H9 (cell line): ENCODE results near the gene CLDN22. TPM values are rescaled to one million over a fixed set of nuclear protein-coding genes. Genes with fewer than 3 reads are reported as not detected.

Experiments used
- DNase-seq: peaks from one replicate; pipeline ENCODE4 v3.0.0-alpha.2; 2017
- H2AFZ ChIP-seq: one replicate; pipeline ENCODE4 v1.6.1; 2013; ENCODE audit warnings: mild to moderate bottlenecking, low read length, control low read depth, moderate library complexity
- H2AK5ac ChIP-seq: 2 replicates; pipeline ENCODE4 v1.6.1; 2013; ENCODE audit warnings: low read length, control low read depth, mixed read lengths; ENCODE audit not compliant: insufficient read length
- H2BK120ac ChIP-seq: one replicate; pipeline ENCODE4 v1.6.1; 2013; ENCODE audit warnings: low read depth, mild to moderate bottlenecking, low read length, control low read depth, inconsistent platforms; ENCODE audit not compliant: poor library complexity, severe bottlenecking
- H2BK12ac ChIP-seq: 2 replicates; pipeline ENCODE4 v1.6.1; 2013; ENCODE audit warnings: low read length, control low read depth, mixed read lengths, low read depth; ENCODE audit not compliant: insufficient read length
- H2BK15ac ChIP-seq: 2 replicates; pipeline ENCODE4 v1.6.1; 2013; ENCODE audit warnings: low read depth, low read length, control low read depth
- H2BK20ac ChIP-seq: one replicate; pipeline ENCODE4 v1.6.1; 2013; ENCODE audit warnings: low read depth, mild to moderate bottlenecking, low read length, control low read depth, inconsistent platforms; ENCODE audit not compliant: poor library complexity, severe bottlenecking
- H2BK5ac ChIP-seq: 2 replicates; pipeline ENCODE4 v1.6.1; 2013; ENCODE audit warnings: low read length, control low read depth, mixed read lengths; ENCODE audit not compliant: insufficient read length
- H3K14ac ChIP-seq: 2 replicates; pipeline ENCODE4 v1.6.1; 2013; ENCODE audit warnings: low read length, control low read depth; ENCODE audit not compliant: insufficient read depth
- H3K18ac ChIP-seq: 2 replicates; pipeline ENCODE4 v1.6.1; 2013; ENCODE audit warnings: low read depth, mild to moderate bottlenecking, mixed read lengths, low read length, control low read depth; ENCODE audit not compliant: insufficient read length
- H3K23ac ChIP-seq: 2 replicates; pipeline ENCODE4 v1.6.1; 2013; ENCODE audit warnings: low read length, control low read depth, mixed read lengths, low read depth; ENCODE audit not compliant: insufficient read length
- H3K23me2 ChIP-seq: 2 replicates; pipeline ENCODE4 v1.6.1; 2013; ENCODE audit warnings: low read depth, mild to moderate bottlenecking, mixed read lengths, low read length, control low read depth; ENCODE audit not compliant: insufficient read length, poor library complexity, severe bottlenecking
- H3K27ac ChIP-seq: 2 replicates; pipeline ENCODE4 v1.5.1; 2013; ENCODE audit warnings: low read length, control low read depth, mixed read lengths, low read depth; ENCODE audit not compliant: insufficient read length
- H3K27me3 ChIP-seq: 2 replicates; pipeline ENCODE4 v1.6.1; 2013; ENCODE audit warnings: low read length, control low read depth, inconsistent platforms; ENCODE audit not compliant: insufficient read depth
- H3K4ac ChIP-seq: 2 replicates; pipeline ENCODE4 v1.6.1; 2013; ENCODE audit warnings: low read depth, mild to moderate bottlenecking, control low read depth, inconsistent platforms, low read length, moderate library complexity
- H3K4me1 ChIP-seq: 2 replicates; pipeline ENCODE4 v1.6.1; 2013; ENCODE audit warnings: low read length, control low read depth, inconsistent platforms; ENCODE audit not compliant: insufficient read depth
- H3K4me2 ChIP-seq: 2 replicates; pipeline ENCODE4 v1.6.1; 2013; ENCODE audit warnings: low read length, control low read depth, mixed read lengths; ENCODE audit not compliant: insufficient read length, insufficient read depth
- H3K56ac ChIP-seq: 2 replicates; pipeline ENCODE4 v1.6.1; 2013; ENCODE audit warnings: low read depth, mild to moderate bottlenecking, mixed read lengths, low read length, control low read depth; ENCODE audit not compliant: insufficient read length
- H3K79me1 ChIP-seq: 2 replicates; pipeline ENCODE4 v1.6.1; 2013; ENCODE audit warnings: low read depth, mild to moderate bottlenecking, moderate library complexity, low read length, control low read depth, inconsistent platforms; ENCODE audit not compliant: insufficient read depth, poor library complexity, severe bottlenecking
- H3K79me2 ChIP-seq: 2 replicates; pipeline ENCODE4 v1.6.1; 2013; ENCODE audit warnings: low read length, control low read depth, inconsistent platforms; ENCODE audit not compliant: insufficient read depth
- H3K9ac ChIP-seq: 2 replicates; pipeline ENCODE4 v1.6.1; 2013; ENCODE audit warnings: low read length, control low read depth, mixed read lengths; ENCODE audit not compliant: insufficient read length; ENCODE audit errors: extremely low read depth
- H3K9me3 ChIP-seq: one replicate; pipeline ENCODE4 v1.6.1; 2013; ENCODE audit warnings: low read depth, low read length, inconsistent platforms; ENCODE audit not compliant: control insufficient read depth
- H3T11ph ChIP-seq: one replicate; pipeline ENCODE4 v1.6.1; 2013; ENCODE audit warnings: mild to moderate bottlenecking, low read length, control low read depth, inconsistent platforms
- H4K20me1 ChIP-seq: one replicate; pipeline ENCODE4 v1.6.1; 2013; ENCODE audit not compliant: control insufficient read depth, insufficient read length, insufficient read depth
- H4K5ac ChIP-seq: 2 replicates; pipeline ENCODE4 v1.6.1; 2013; ENCODE audit warnings: low read depth, mild to moderate bottlenecking, mixed read lengths, low read length, control low read depth; ENCODE audit not compliant: insufficient read length
- H4K8ac ChIP-seq: replicated peaks from 2 replicates; pipeline ENCODE4 v1.6.1; 2013; ENCODE audit warnings: low read length, control low read depth, mixed read lengths, low read depth; ENCODE audit not compliant: insufficient read length
- H4K91ac ChIP-seq: 2 replicates; pipeline ENCODE4 v1.6.1; 2013; ENCODE audit warnings: low read depth, mild to moderate bottlenecking, moderate library complexity, mixed read lengths, low read length, control low read depth; ENCODE audit not compliant: insufficient read length
- H3K27ac Mint-ChIP-seq, 3 experiments: 2 replicates in 2 of 3; 3 replicates in 1 of 3; pipeline ENCODE4 v1.8.0; 2020 to 2021; ENCODE audit warnings: mixed read lengths in 3 of 3, mild to moderate bottlenecking in 1 of 3, moderate library complexity in 1 of 3
- H3K27me3 Mint-ChIP-seq: 2 replicates; pipeline ENCODE4 v1.8.0; 2021; ENCODE audit warnings: low read depth, mild to moderate bottlenecking, moderate library complexity, mixed read lengths
- H3K36me3 Mint-ChIP-seq, 3 experiments: 2 replicates in 2 of 3; 3 replicates in 1 of 3; pipeline ENCODE4 v1.8.0; 2020 to 2021; ENCODE audit warnings: low read depth in 3 of 3, mixed read lengths in 3 of 3; ENCODE audit not compliant: insufficient read depth in 1 of 3
- H3K4me1 Mint-ChIP-seq, 2 experiments: 2 replicates each; pipeline ENCODE4 v1.8.0; 2020; ENCODE audit warnings: mixed read lengths in 2 of 2
- H3K4me3 Mint-ChIP-seq, 2 experiments: 2 replicates in 1 of 2; 3 replicates in 1 of 2; pipeline ENCODE4 v1.8.0; 2020 to 2021; ENCODE audit warnings: mild to moderate bottlenecking in 2 of 2, mixed read lengths in 2 of 2, moderate library complexity in 1 of 2
- H3K9me3 Mint-ChIP-seq, 2 experiments: 2 replicates in 1 of 2; 3 replicates in 1 of 2; pipeline ENCODE4 v1.8.0; 2020; ENCODE audit warnings: mild to moderate bottlenecking in 2 of 2, mixed read lengths in 2 of 2, moderate library complexity in 1 of 2
- CTCF ChIP-seq: fragments of 200-600 bp; sonication (generic); conservative IDR thresholded peaks from 3 replicates; pipeline ENCODE4 v1.8.0; 2021; ENCODE audit warnings: antibody characterized with exemption, mild to moderate bottlenecking
- WGBS: extraction: QIAGEN DNeasy Blood & Tissue Kit; methylation state at CpG from one replicate; pipeline ENCODE4 v1.1.7; 2013; ENCODE audit warnings: missing lambda C conversion rate, low lambda C conversion rate, mixed read lengths; ENCODE audit not compliant: insufficient read length; ENCODE audit errors: extremely low coverage; 5-methylcytosine and 5-hydroxymethylcytosine counted together
- total RNA-seq: library from RNA; stranded (reverse); gene quantifications from 2 replicates; pipeline ENCODE4 v1.2.1, GENCODE V29; 2021

CLDN22 gene
- total RNA-seq, 1 experiment from 2014 or later, result not detected

DNA sequence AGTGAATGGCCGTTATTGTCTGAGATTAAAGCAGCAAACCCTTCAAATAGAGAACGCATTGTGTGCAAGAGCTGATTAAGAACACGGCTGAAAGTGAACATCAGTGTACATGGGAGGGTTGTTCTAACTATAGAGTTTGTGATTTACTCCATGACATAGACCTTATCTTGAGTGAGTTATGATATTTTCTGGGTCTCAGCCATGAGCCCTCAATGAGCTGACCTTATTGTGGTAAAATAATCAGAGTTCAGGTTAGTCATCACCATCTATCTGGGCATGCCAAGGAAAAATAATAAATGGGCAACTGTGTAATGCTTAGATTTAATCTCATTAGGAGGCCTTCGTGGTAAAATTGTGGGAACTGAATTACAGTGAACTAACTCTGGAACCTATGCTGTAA, 35.3 kb upstream of the CLDN22 start:
- H2AFZ ChIP-seq, result no peak overlapping the region
- no peak overlapping the region for H3K14ac ChIP-seq
- no peak overlapping the region for H3K4me2 ChIP-seq
- TF ChIP-seq CTCF, result no peak
- H3K23ac ChIP-seq, result no peak overlapping the region
- H3K27me3 Mint-ChIP-seq, result no peaks in the 10 kb centered on the region; the same call in 1 of the 2 replicates
- 0 out of 5 replicates have a peak, but pooled peaks cover 0 to 2% of the 10 kb centered on the region in 2 experiments for H3K9me3 Mint-ChIP-seq
- no peak overlapping the region for H2BK15ac ChIP-seq
- no peak overlapping the region for H2AK5ac ChIP-seq
- H2BK20ac ChIP-seq, result no peak overlapping the region
- H4K20me1 ChIP-seq, result no peaks in the 10 kb centered on the region
- no peak overlapping the region for H3K27ac ChIP-seq
- no peaks in the 10 kb centered on the region for H3K36me3 Mint-ChIP-seq
- no peak overlapping the region for H4K8ac ChIP-seq
- no peak overlapping the region for H3T11ph ChIP-seq
- H4K5ac ChIP-seq, result no peak overlapping the region
- no peak for DNase-seq
- peaks cover 7 to 8% of the 10 kb centered on the region in 2 experiments for H3K4me1 Mint-ChIP-seq
- H3K23me2 ChIP-seq, result no peaks in the 10 kb centered on the region
- H3K4ac ChIP-seq, result no peak overlapping the region
- H3K4me3 Mint-ChIP-seq, result no peak overlapping the region
- no peak overlapping the region for H4K91ac ChIP-seq
- no peaks in the 10 kb centered on the region for H3K9me3 ChIP-seq
- H3K79me2 ChIP-seq, result no peaks in the 10 kb centered on the region
- no peaks in the 10 kb centered on the region for H3K27me3 ChIP-seq
- H3K4me1 ChIP-seq, result no peaks in the 10 kb centered on the region
- no peak overlapping the region for H3K18ac ChIP-seq
- no peak overlapping the region for H2BK120ac ChIP-seq
- no peak overlapping the region for H2BK5ac ChIP-seq
- no CpG with 5 or more reads among the region's 4 CpGs for WGBS
- no peak overlapping the region for H3K27ac Mint-ChIP-seq
- H3K56ac ChIP-seq, result no peak overlapping the region
- no peak overlapping the region for H2BK12ac ChIP-seq
- H3K79me1 ChIP-seq, result no peaks in the 10 kb centered on the region
- no peak overlapping the region for H3K9ac ChIP-seq
